ENCODE measurements around the gene ZRANB3. TPM values are rescaled to one million over a fixed set of nuclear protein-coding genes. Genes with fewer than 3 reads are reported as not detected.
A peak's percentile ranks its signal among the peaks of the same experiment; 100 is the strongest.

The ZRANB3 gene
- total and polyA plus RNA-seq, 2 of the 13 experiments (the other 11 are each of a cell fraction or from before 2014, with no cell fraction given), result 5.8 to 25.2 TPM

DNA sequence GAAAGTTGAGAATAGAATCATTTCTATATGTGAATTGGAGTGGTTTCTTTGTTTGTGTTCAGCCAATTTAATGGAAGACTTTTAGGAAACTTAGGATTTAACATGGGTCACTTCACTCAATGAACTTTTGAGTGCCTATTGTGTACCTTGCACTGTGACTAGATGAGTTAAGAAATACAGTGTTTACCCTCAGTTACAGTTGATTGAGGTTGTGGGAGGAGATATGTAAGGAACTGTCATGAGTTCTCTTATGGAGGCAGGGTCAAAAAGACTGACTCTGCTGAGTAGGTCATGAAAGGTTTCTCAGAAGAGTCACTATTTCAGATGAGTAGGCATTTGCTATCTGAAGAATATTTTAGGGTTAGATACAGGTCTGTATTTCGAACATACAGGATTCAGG lies 380.3 kb downstream of the ZRANB3 start (continued):
- TF ChIP-seq, protein P1, sequence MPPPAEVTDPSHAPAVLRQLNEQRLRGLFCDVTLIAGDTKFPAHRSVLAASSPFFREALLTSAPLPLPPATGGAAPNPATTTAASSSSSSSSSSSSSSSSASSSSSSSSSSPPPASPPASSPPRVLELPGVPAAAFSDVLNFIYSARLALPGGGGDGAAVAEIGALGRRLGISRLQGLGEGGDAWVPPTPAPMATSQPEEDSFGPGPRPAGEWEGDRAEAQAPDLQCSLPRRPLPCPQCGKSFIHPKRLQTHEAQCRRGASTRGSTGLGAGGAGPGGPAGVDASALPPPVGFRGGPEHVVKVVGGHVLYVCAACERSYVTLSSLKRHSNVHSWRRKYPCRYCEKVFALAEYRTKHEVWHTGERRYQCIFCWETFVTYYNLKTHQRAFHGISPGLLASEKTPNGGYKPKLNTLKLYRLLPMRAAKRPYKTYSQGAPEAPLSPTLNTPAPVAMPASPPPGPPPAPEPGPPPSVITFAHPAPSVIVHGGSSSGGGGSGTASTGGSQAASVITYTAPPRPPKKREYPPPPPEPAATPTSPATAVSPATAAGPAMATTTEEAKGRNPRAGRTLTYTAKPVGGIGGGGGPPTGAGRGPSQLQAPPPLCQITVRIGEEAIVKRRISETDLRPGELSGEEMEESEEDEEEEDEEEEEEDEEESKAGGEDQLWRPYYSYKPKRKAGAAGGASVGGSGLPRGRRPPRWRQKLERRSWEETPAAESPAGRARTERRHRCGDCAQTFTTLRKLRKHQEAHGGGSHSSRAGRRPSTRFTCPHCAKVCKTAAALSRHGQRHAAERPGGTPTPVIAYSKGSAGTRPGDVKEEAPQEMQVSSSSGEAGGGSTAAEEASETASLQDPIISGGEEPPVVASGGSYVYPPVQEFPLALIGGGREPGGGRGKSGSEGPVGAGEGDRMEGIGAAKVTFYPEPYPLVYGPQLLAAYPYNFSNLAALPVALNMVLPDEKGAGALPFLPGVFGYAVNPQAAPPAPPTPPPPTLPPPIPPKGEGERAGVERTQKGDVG (CRISPR knock-in tag; IDR thresholded peaks at IDR 0.05; ENCODE audit: borderline replicate concordance), result no peak
- 0 out of 2 replicates have a peak, but pooled peaks have one; percentile 26 for TF ChIP-seq MIXL1 (CRISPR knock-in tag; IDR thresholded peaks at IDR 0.05)
- peak; percentile 25; the same call in 1 of the 2 replicates for TF ChIP-seq CREB1 (IDR thresholded peaks at IDR 0.05)
- TF ChIP-seq CREB1 (CRISPR knock-in tag; IDR thresholded peaks at IDR 0.05), result no peak
- TF ChIP-seq, protein P2, sequence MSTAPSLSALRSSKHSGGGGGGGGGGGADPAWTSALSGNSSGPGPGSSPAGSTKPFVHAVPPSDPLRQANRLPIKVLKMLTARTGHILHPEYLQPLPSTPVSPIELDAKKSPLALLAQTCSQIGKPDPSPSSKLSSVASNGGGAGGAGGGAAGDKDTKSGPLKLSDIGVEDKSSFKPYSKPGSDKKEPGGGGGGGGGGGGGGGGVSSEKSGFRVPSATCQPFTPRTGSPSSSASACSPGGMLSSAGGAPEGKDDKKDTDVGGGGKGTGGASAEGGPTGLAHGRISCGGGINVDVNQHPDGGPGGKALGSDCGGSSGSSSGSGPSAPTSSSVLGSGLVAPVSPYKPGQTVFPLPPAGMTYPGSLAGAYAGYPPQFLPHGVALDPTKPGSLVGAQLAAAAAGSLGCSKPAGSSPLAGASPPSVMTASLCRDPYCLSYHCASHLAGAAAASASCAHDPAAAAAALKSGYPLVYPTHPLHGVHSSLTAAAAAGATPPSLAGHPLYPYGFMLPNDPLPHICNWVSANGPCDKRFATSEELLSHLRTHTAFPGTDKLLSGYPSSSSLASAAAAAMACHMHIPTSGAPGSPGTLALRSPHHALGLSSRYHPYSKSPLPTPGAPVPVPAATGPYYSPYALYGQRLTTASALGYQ (CRISPR knock-in tag; IDR thresholded peaks at IDR 0.05), result 0 out of 2 replicates have a peak, but pooled peaks have one; percentile 19
- no peak for TF ChIP-seq ATF1 (CRISPR knock-in tag; IDR thresholded peaks at IDR 0.05)
- no peak for TF ChIP-seq SMAD1 (CRISPR knock-in tag; IDR thresholded peaks at IDR 0.05; ENCODE audit: borderline replicate concordance, low read depth)
- 0 out of 2 replicates have a peak, but pooled peaks have one; percentile 44 for TF ChIP-seq KDM6A (CRISPR knock-in tag; IDR thresholded peaks at IDR 0.05; ENCODE audit: low read depth)
- peak; percentile 76 for TF ChIP-seq BCL6 (CRISPR knock-in tag; IDR thresholded peaks at IDR 0.05)
- TF ChIP-seq, protein P3, sequence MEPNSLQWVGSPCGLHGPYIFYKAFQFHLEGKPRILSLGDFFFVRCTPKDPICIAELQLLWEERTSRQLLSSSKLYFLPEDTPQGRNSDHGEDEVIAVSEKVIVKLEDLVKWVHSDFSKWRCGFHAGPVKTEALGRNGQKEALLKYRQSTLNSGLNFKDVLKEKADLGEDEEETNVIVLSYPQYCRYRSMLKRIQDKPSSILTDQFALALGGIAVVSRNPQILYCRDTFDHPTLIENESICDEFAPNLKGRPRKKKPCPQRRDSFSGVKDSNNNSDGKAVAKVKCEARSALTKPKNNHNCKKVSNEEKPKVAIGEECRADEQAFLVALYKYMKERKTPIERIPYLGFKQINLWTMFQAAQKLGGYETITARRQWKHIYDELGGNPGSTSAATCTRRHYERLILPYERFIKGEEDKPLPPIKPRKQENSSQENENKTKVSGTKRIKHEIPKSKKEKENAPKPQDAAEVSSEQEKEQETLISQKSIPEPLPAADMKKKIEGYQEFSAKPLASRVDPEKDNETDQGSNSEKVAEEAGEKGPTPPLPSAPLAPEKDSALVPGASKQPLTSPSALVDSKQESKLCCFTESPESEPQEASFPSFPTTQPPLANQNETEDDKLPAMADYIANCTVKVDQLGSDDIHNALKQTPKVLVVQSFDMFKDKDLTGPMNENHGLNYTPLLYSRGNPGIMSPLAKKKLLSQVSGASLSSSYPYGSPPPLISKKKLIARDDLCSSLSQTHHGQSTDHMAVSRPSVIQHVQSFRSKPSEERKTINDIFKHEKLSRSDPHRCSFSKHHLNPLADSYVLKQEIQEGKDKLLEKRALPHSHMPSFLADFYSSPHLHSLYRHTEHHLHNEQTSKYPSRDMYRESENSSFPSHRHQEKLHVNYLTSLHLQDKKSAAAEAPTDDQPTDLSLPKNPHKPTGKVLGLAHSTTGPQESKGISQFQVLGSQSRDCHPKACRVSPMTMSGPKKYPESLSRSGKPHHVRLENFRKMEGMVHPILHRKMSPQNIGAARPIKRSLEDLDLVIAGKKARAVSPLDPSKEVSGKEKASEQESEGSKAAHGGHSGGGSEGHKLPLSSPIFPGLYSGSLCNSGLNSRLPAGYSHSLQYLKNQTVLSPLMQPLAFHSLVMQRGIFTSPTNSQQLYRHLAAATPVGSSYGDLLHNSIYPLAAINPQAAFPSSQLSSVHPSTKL (CRISPR knock-in tag; IDR thresholded peaks at IDR 0.05), result peak; percentile 81
- peak; percentile 85; the same call in 1 of the 2 replicates for TF ChIP-seq ZKSCAN8 (CRISPR knock-in tag; IDR thresholded peaks at IDR 0.05; ENCODE audit: borderline replicate concordance)
- peak; percentile 92 for TF ChIP-seq FOXA3 (CRISPR knock-in tag; IDR thresholded peaks at IDR 0.05)
- no peak for TF ChIP-seq ZBTB1 (CRISPR knock-in tag; IDR thresholded peaks at IDR 0.05; ENCODE audit: borderline replicate concordance)
- peak; percentile 71 for TF ChIP-seq AHDC1 (CRISPR knock-in tag; IDR thresholded peaks at IDR 0.05; ENCODE audit: borderline replicate concordance)
- TF ChIP-seq MIER3 (CRISPR knock-in tag; IDR thresholded peaks at IDR 0.05; ENCODE audit: borderline replicate concordance), result 0 out of 2 replicates have a peak, but pooled peaks have one; percentile 26

Data from HepG2 (cell line).